Measurements from ENCODE around the gene GPR63. TPM values are rescaled to one million over a fixed set of nuclear protein-coding genes. Genes with fewer than 3 reads are reported as not detected.

The GPR63 gene
- total RNA-seq, 1 donor = 0.10 TPM

GRCh38 chr6:96749891-96750290 is 87.4 kb downstream of the GPR63 start:
- Histone ChIP-seq H3K4me3 (ENCODE audit: low read length) (no peak overlapping the region), H3K27me3 (ENCODE audit: insufficient read depth, low read length) (no peaks in the 10 kb centered on the region), H3K9me3 (ENCODE audit: low read depth, low read length) (no peaks in the 10 kb centered on the region), H3K4me1 (ENCODE audit: insufficient read depth, low read length) (no peaks in the 10 kb centered on the region)

Other genes starting within 250 kb of the GPR63 start
- gene NDUFAF4, start 60.4 kb upstream of the GPR63 start, total RNA-seq = 23.3 TPM
- 0.94 TPM for gene KLHL32, start 87.3 kb upstream of the GPR63 start, total RNA-seq